RPMI7951 (cell line): ENCODE data around the gene TBXAS1. TPM values are rescaled to one million over a fixed set of nuclear protein-coding genes. Genes with fewer than 3 reads are reported as not detected.

Experiments
- DNase-seq: peaks from one replicate; pipeline ENCODE4 v3.0.0-alpha.2; 2012; ENCODE audit warnings: low read depth
- total RNA-seq: library from RNA; depleted of rRNA; stranded (reverse); fragments of >200 nt; shearing (Covaris generic); gene quantifications from 2 replicates; pipeline ENCODE4 v1.2.3, GENCODE V29; 2014

The TBXAS1 gene
- total RNA-seq, 1 experiment from 2014 or later = 3.5 TPM

- DNase-seq = no peak
These were observed 171.7 kb downstream of the TBXAS1 start for GRCh38 chr7:140000666-140001268.

GRCh38 chr7:140003913-140004382 is 174.9 kb downstream of the TBXAS1 start:
- DNase-seq = peak; percentile 62

- DNase-seq = no peak
These were observed 175.6 kb downstream of the TBXAS1 start for GRCh38 chr7:140004672-140005071.

- no peak for DNase-seq
These were observed 176.3 kb downstream of the TBXAS1 start for GRCh38 chr7:140005341-140005740.

- peak; percentile 32 for DNase-seq
These were observed 176.9 kb downstream of the TBXAS1 start for GRCh38 chr7:140005754-140006503.

- no peak for DNase-seq
These were observed 177.5 kb downstream of the TBXAS1 start for GRCh38 chr7:140006600-140006999.

GRCh38 chr7:140007051-140007690 is 178.1 kb downstream of the TBXAS1 start:
- no peak for DNase-seq

- DNase-seq = no peak
These were observed 179.9 kb downstream of the TBXAS1 start for GRCh38 chr7:140008755-140009610.

GRCh38 chr7:140009735-140010134 is 180.7 kb downstream of the TBXAS1 start:
- DNase-seq = no peak

GRCh38 chr7:140010194-140010895 is 181.3 kb downstream of the TBXAS1 start:
- no peak for DNase-seq

- no peak for DNase-seq
These were observed 184.6 kb downstream of the TBXAS1 start for GRCh38 chr7:140013676-140014075.

- no peak for DNase-seq
These were observed 185.1 kb downstream of the TBXAS1 start for GRCh38 chr7:140014123-140014522.

GRCh38 chr7:140015471-140015970 is 186.5 kb downstream of the TBXAS1 start:
- no peak for DNase-seq

- no peak for DNase-seq
These were observed 187.5 kb downstream of the TBXAS1 start for GRCh38 chr7:140016540-140016939.

GRCh38 chr7:140017034-140017433 is 188.0 kb downstream of the TBXAS1 start:
- DNase-seq = no peak

- DNase-seq = no peak
These were observed 188.5 kb downstream of the TBXAS1 start for GRCh38 chr7:140017543-140017942.

GRCh38 chr7:140018125-140019043 is 189.3 kb downstream of the TBXAS1 start:
- DNase-seq = no peak

- no peak for DNase-seq
These were observed 190.1 kb downstream of the TBXAS1 start for GRCh38 chr7:140019172-140019571.

GRCh38 chr7:140019606-140020005 is 190.5 kb downstream of the TBXAS1 start:
- DNase-seq = no peak

GRCh38 chr7:140021603-140022002 is 192.5 kb downstream of the TBXAS1 start:
- no peak for DNase-seq
